NCI-H446 treated with DMSO at 0.1 percent for 48 hours (cell line): ENCODE measurements around the gene GAREM2.
"Not testable (repeated sequence)": the region's sequence is repeated elsewhere in the genome, so short reads cannot be mapped to it uniquely, and the experiment has no call there.

Source experiments
- DNase-seq: peaks from one replicate; lab custom pipeline; 2025; lab: John Stamatoyannopoulos, UW

The GAREM2 gene

DNA sequence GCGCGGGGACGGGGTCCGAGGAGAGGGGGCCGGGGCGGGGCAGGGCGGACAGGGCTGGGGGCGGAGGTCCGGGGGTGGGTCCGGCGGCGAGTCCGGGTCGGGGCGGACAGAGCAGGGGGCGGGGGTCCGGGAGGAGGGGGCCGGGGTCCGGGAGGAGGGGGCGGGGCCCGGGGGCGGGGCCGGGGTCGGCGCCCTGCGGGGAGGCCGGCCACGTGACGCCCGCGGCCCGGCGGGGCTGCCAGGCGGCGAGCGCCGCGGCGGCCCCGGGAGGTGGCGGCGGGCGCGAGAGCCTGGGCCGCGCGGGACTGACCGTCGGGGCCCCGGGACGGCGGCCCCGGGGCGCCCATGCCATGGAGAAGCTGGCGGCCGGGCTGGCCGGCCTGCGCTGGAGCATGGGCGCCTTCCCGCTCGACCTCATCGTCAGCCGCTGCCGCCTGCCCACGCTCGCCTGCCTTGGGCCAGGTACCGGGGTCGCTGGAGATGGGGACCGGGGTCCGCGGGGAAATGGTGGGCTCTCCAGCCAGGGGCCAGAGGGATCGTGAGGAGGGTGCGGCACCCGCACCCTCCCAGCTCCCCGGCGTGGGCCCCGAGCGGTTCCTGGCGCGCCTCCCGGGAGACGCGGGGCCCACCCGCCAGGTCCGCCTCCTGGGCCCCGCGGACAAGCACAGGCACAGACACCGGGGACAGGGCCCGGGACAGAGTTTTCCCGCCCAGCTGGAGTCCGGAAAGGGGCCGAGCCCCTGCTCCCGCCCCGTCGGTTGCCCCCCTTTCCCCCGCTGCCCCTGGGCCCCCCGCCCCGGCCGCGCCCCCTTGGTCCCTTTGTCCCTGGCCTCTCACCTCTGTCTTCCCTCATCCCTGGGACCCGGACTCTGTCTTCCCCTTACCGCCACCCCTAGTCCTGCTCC, at the start of gene GAREM2:
GAREM2 (plus strand) TSS at position 218 of the 905 bp plus-strand sequence; CDS start at position 351, 133 bp downstream.
- DNase-seq = no peak

DNA sequence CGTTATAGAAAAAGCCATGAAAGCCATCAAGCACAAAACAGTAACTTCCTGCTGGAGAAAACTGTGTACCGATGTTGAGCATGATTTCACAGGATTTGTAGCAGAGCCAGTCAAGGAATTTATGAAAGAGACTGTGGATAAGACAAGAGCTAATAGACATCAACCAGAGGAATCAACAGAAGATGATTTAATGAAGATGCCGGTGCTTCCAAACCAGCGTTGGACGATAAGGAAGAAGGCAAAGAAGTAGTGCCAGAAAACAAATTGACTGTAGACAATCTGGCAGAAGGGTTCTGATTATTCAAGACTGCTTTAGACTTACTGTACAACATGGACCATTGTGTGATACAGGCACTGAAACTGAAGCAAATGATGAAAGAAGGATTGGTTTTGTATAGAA, 49.5 kb upstream of the GAREM2 start:
- DNase-seq = no peak

DNA sequence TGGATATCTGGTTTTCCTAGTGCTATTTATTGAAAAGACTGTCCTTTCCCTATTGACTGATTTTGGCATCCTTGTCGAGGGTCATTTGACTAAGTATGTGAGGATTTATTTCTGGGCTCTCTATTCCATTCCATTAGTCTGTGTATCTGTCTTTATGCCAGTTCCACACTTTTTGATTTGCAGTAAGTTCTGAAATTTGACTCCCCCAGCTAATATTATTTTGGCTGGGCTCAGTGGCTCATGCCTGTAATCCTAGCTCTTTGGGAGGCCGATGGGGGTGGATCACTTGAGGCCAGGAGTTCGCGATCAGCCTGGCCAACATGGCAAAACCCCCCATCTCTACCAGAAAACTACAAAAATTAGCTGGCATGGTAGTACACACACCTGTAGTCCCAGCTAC, 46.8 kb upstream of the GAREM2 start:
- no peak for DNase-seq

DNA sequence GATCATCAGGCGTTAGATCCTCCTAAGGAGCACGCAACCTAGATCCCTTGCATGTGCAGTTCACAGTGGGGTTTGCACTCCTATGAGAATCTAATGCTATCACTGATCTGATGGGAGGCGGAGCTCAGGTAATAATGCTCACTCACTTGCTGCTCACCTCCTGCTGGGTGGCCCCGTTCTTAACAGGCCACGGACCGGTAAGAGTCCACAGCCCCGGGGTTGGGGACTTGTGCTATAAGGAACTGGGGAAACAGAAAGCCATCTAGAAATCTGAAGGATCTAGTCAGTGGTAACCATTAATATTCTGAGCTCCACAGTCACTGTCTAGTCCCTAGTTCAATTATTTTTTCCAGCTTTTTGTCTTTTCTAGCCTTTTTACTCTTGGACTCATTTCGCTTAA, 44.7 kb upstream of the GAREM2 start:
- DNase-seq = no peak

DNA sequence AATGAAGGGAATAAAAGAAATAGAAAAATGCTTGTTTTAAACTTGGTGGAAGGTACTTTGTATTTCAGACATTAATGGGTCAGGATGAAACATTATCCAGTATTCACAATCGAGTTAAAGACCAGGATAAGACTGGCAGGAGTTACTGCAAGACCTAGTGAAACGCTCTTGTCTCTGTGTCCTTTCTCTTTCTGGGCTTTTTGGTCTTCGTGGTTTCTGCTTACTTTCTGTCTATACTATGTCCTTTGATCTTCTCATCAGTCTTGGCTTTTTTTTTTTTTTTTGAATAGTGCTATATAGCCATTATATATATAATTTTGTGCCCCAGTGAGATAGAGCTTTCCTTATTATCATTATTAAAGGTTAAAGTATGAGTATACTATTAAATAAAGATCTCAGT, 42.1 kb upstream of the GAREM2 start:
- DNase-seq = no peak

DNA sequence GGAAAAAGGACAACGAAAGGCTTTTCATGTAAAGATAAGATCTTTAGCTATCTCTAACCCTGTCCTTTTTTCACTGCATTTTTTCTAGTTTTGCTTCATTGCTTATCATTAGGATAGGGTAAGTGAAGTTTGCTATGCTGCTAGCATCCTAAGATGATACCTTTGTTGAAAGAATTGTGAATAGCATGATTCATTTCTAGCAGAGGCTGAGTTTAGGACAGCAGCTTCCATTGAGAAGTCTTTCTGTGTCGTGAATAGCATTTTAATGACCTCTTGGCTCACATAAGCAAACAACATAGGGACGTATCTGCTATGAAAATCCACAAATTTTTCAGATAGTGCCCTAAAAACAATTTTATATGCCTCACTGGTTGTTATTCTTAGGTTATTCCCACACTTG, 36.4 kb upstream of the GAREM2 start:
- DNase-seq = no peak

DNA sequence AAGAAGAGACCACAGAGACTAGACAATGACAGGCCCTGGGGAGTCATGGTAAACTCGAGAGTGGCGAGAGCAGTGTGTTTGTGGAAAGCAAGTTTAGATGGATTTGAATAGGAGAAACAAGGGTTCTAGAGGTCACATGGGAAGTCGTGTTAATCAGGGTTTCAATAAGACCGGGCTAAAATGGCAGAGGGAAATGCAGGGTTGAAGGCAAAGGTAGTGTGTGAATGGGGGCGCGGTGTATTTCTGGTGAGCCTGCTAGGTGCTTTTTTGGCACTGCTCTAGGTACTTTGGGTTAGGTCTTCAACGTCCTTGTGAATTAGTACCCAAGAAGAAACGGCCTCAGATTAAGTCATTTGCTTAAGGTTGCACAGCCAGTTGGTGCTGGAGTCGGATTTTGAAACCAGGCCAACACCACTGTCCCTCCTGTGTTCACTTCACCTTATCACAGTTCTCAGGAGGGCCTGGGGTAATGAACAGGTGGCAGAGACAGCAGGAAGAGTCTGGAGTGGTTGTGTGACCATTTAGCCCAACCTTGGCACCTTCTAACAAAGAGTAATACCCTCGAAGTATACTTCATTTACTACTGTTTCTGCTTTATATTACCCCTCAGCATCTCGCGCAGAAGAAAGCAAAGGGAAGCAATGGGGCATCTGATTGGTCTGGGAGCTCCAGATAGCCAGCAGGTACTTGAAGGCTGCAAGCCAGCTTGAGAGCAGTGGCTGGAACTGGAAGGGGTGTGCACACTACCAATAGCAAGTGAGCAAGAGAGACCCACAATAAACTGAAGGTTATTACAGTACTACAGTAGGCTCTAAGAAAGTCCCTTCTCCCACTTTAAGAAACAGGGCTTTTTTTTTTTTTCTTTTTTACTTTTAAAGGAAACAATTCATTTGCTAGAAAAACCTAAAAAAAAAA, 33.4 kb upstream of the GAREM2 start:
- no peak for DNase-seq

DNA sequence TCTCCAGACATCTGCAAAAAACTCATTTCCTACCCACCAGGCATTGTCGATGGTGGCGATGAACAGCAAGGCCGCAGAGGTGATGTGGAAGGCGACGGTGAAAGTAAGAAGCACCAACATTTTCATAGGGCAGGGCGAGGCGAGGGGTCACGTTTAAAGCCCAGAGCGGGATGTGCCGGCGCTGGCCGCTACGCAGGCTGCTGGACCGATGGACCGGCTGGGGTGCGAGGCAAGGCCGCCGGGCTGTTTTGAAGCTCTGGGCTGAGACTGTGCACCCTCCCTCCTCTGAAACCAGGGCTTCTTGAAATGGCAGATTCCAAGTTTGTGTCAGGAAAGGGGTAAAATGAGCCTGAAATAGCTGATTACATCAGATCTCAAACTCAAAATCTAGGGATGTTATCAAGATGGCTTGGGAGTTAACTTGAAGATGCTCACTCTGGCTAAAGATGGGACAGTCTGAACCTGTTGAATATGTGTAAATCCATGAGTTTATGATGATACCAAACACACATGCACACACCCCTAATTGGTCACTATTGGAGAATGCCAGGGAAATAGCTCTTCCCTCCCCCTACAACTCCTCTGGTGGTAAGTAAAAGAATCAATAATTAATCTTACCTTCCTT, 31.6 kb upstream of the GAREM2 start:
- DNase-seq = no peak

DNA sequence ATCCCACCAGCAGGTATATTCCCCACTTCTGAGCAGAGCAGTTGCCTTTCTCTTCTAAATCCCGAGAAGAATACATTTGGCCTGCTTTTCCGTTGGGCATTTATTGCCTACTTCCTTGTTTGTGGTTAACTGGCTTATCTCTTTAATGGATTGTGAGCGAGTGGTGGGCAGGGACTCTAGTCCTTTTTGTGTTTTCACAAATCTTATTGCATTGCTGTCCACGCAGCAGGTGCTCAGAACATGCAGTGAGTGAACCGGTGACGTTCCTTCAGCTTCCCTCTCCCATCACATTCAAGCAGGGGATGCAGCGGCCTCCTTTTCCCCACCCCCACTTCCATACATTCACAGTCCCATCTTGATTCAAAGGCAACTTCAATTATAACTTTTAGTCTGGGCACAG, 28.9 kb upstream of the GAREM2 start:
- no peak for DNase-seq

DNA sequence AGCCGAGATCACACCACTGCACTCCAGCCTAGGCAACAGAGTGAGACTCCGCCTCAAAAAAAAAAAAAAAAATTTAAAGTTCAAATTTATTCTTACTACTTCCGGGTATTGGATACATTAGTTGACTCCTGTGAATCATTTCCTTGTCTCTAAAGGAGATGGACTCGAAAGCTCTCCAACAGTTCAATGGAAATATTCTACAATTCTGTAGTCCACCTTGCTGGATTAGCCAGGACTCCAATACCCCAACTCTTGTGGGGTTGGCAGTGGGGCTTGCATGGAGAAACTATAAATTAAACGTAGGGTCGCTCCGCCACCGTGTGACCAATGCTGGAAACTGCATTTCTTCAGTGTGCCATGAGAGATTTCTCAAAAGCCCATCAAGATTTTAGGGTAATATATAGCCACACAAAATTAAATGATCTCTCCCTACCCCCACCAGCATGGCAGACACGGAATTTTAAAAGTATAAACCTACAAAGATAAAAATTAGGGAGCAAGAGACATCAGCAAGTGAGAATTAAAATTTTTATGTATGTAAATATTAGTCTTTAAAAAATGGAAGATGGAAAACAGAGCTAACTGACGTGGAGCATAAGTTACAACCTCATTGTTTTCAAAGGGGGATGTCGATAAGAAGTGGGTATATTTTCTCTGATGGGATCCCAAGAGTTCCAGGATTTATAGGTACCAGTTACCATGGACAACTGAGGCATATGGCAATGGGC, 27.8 kb upstream of the GAREM2 start:
- peak; percentile 15 for DNase-seq

DNA sequence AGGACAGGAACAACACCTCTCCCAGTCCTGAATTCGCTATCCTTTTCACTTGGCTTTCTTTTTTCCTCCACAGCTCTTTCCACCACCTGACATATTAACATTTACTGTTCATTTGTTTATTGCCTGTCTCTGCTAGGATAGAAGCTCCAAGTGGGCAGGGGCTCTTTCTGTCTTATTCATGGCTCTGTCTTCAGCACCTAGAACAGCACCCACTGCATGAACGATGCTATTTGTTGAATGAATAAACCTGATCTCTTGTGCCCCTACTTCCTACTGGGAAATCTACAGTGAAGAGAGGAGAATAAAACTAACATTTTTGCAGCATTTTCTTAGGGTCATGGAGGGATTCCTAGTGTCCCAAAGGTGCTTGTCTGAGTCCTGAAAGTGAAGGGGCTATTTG, 24.4 kb upstream of the GAREM2 start:
- DNase-seq = no peak

DNA sequence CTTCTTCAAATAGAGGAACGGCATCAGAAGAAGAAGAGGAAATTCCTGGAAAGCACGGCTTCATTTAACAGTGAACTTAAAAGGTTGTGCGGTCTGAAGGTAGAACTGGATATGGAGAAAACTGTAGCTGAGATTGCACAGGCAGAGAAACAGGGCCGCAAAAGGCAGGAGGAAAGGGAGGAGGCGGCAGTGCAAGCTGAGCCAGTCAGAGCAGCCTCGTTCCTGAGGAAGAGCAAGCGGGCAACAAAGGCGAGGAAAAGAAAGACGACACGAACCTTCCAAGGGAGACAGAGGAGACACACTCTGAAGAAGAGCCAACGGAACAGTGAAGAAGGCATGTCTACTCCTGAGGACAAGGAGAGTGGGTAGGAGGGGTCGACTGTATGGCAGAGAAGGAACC, 22.6 kb upstream of the GAREM2 start:
- DNase-seq = no peak

DNA sequence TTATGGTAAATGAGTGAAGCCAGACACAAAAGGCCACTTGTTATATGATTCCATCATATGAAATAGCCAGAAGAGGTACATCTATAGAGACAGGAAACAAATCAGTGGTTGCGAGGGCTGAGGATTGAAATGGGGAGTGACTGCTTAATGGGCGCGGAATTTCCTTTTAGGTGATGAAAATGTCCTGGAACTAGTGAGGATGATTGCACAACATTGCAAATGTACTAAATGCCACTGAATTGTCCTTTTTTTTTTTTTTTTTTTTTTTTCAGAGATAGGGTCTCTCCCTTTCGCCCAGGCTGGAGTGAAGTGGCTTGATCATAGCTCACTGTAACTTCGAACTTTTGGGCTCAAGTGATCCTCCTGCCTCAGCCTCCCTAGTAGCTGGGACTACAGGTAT, 15.3 kb upstream of the GAREM2 start:
- no peak for DNase-seq

DNA sequence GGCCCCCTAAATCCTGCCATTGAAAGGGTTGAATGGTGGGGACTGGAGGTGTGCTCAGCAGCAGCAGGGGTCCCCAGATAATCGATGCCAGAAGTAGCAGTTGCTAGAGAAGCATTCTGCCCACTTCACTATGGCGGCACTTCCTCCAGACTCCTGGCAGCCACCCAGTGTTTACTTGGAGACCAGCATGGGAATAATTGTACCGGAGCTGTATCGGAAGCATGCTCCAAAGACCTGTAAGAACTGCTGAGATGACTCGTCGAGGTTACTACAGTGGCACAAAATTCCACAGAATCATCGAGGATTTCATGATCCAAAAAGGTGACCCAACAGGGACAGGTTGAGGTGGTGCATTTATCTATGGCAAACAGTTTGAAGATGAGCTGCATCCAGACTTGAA, 11.0 kb upstream of the GAREM2 start:
- no peak for DNase-seq

DNA sequence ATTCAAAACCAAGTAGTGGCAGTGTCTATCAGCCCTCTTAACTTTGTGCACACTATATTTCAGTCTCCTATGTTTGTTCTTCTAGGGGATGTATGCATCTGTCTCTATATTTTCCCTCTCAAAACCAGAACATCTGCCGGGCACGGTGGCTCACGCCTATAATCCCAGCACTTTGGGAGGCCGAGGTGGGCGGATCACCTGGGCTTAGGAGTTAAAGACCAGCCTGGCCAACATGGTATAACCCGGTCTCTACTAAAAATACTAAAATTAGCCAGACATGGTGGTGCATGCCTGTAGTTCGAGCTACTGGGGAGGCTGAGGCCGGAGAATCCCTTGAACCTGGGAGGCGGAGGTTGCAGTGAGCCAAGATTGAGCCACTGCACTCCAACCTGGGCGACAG, 9.9 kb upstream of the GAREM2 start:
- no peak for DNase-seq

DNA sequence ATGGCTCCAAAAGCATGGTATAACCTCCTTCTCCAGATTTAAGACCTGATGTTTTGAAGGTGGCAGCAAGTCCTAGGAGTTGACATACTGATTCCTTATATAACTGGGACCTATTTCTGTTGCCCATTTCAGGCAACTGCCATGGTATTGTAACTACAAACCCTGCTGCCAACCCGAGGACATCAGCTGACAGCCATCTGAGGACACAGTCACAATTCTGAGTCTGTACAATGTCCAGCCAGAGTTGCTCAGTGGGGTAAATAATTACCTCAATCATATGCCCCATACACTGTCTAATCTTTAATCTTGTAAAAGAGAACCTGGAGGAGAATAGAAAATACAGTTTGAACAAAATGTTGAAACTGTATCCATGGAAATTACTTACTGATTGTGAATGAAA, 8.7 kb upstream of the GAREM2 start:
- no peak for DNase-seq

DNA sequence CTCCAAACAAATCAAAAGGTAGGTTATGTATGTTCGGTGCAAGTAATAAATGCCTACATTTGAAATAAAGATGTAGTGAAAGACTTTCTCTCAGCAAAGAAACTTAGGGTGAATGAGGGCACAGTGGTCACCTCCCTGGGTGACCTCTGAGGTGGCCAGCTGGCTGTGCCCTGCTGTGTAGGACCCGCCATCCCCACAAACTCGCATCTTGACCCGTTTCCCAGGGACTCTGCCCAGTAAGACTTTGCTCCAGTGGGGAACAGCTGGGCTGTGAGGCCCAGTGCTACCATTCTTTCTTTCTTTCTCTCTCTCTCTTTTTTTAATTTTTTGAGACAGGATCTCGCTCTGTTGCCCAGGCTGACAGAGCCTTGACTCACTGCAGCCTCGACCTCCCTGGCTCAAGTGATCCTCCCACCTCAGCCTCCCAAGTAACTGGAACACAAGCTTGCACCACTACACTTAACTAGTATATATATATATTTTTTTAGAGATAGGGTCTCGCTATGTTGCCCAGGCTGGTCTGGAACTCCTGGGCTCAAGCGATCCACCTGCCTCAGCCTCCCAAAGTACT, 8.2 kb upstream of the GAREM2 start:
- no peak for DNase-seq

DNA sequence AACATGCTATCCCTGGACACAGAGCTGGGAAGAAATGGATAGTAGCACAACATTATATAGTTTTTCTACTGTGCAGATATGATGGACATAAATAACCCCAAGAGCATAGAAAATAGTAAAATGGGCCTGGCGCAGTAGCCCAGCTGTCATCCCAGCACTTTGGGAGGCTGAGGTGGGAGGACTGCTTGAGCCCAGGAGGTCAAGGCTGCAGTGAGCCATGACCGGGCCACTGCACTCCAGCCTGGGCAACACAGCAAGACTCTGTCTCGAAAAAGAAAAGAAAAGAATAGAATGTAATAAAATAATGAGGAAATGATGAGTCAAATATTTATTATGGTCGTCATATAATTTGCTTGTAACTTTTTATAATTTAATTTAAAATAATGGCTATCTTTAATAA, 7.5 kb upstream of the GAREM2 start:
- no peak for DNase-seq

DNA sequence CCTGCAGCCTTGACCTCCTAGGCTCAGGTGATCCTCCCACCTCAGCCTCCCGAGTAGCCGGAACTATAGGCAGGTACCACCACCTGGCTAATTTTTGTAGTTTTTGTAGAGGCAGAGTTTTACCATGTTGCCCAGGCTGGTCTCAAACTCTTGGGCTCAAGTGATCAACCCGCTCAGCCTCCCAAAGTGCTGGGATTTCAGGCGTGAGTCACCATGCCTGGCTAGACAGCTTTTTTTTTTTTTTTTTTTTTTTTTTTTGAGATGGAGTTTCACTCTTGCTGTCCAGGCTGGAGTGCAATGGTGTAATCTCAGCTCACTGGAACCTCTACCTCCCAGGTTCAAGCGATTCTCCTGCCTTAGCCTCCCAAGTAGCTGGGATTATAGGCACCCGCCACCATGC, 6.3 kb upstream of the GAREM2 start:
- not testable (repeated sequence) for DNase-seq

DNA sequence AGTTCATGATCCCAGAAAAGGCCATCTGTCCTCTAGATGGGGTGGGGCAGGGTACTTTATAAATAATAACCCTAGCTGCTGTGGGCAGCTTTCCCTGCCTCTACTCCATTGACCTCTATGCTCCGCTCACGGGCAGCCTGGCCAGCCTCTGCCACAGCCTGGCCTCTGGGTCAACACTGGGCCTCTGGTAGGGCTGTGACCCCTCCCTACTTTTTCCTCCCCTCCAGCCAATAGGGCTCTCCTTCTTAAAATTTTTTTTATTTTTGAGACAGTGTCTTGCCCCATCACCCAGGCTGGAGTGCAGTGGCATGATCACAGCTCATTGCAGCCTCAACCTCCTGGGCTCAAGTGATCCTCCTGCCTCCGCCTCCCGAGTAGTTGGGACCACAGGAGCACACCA, 4.1 kb upstream of the GAREM2 start:
- no peak for DNase-seq

DNA sequence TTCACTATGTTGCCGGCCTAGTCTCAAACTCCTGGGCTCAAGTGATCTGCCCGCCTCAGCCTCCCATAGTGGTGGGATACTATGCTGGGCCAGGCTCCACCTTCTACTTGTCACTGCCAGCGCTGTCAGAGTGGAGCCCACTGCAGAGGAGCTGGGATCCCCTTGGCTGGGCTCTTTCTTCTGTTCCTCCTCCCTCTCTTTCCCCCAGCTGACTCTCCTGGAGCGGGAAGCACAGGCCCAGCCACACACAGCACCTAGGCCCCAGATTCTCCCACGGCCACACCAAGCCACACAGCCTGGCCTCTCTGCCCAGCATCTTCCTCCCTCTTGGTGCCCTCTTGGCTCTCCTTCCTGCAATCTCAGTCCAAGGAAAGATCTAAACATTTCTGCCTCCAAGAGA, 3.7 kb upstream of the GAREM2 start:
- no peak for DNase-seq
